ENCODE data around the gene MT1H.

MT1H gene

GRCh38 chr16:56626685-56627084 lies 42.9 kb upstream of the MT1H start:
- H3K4me3 ChIP-seq (ENCODE audit: control insufficient read depth, low read depth, low read length): peak overlapping the region; percentile 77
- TF ChIP-seq, protein P1, sequence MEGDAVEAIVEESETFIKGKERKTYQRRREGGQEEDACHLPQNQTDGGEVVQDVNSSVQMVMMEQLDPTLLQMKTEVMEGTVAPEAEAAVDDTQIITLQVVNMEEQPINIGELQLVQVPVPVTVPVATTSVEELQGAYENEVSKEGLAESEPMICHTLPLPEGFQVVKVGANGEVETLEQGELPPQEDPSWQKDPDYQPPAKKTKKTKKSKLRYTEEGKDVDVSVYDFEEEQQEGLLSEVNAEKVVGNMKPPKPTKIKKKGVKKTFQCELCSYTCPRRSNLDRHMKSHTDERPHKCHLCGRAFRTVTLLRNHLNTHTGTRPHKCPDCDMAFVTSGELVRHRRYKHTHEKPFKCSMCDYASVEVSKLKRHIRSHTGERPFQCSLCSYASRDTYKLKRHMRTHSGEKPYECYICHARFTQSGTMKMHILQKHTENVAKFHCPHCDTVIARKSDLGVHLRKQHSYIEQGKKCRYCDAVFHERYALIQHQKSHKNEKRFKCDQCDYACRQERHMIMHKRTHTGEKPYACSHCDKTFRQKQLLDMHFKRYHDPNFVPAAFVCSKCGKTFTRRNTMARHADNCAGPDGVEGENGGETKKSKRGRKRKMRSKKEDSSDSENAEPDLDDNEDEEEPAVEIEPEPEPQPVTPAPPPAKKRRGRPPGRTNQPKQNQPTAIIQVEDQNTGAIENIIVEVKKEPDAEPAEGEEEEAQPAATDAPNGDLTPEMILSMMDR (conservative IDR thresholded peaks at IDR 0.05; ENCODE audit: control insufficient read depth, insufficient read depth, low read depth, low read length): no peak
- DNase-seq (ENCODE audit: low read depth): no peak

GRCh38 chr16:56628486-56629350 lies 40.9 kb upstream of the MT1H start:
- DNase-seq (ENCODE audit: low read depth): peak; percentile 39
- H3K4me3 ChIP-seq (ENCODE audit: control insufficient read depth, low read depth, low read length): no peak overlapping the region
- TF ChIP-seq, protein P1 (conservative IDR thresholded peaks at IDR 0.05; ENCODE audit: control insufficient read depth, insufficient read depth, low read depth, low read length): no peak

GRCh38 chr16:56629531-56629930 lies 40.1 kb upstream of the MT1H start:
- TF ChIP-seq, protein P1 (conservative IDR thresholded peaks at IDR 0.05; ENCODE audit: control insufficient read depth, insufficient read depth, low read depth, low read length): no peak
- H3K4me3 ChIP-seq (ENCODE audit: control insufficient read depth, low read depth, low read length): no peak overlapping the region
- DNase-seq (ENCODE audit: low read depth): no peak

GRCh38 chr16:56630134-56630533 lies 39.5 kb upstream of the MT1H start:
- TF ChIP-seq, protein P1 (conservative IDR thresholded peaks at IDR 0.05; ENCODE audit: control insufficient read depth, insufficient read depth, low read depth, low read length): no peak
- no peak for DNase-seq (ENCODE audit: low read depth)
- no peak overlapping the region for H3K4me3 ChIP-seq (ENCODE audit: control insufficient read depth, low read depth, low read length)

DNA sequence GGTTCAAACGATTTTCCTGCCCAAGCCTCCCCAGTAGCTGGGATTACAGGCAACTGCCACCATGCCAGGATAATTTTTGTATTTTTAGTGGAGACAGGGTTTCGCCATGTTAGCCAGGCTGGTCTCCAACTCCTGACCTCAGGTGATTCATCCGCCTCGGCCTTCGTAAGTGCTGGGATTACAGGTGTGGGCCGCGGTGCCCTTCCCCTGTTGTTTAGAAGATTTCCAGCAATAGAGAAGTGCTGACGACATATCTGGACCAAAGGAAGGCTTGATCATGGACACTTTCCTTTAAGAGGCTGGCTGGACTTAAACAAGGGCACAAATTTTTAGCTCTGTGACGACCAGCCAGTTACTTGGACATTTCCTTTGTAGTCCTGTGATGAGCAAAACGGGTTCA lies 38.4 kb upstream of the MT1H start:
- no peak overlapping the region for H3K4me3 ChIP-seq (ENCODE audit: control insufficient read depth, low read depth, low read length)
- TF ChIP-seq, protein P1 (conservative IDR thresholded peaks at IDR 0.05; ENCODE audit: control insufficient read depth, insufficient read depth, low read depth, low read length): no peak
- no peak for DNase-seq (ENCODE audit: low read depth)

DNA sequence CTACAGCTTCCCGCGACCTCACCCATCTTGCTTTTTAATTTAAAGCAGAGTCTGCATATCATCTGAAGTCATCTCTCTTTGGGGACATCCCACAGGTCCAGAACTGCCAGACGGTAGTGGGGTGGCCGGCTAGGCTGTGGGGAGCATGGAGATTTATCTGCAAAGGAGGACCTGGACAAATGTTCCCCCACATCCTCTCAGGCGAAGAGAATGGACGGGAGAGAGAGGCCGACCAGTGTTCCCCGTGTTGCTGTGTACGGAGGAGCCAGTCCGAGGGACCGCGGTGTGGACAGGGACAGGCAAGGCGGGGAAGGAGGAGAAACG lies 37.8 kb upstream of the MT1H start:
- peak overlapping the region; percentile 35 for H3K4me3 ChIP-seq (ENCODE audit: control insufficient read depth, low read depth, low read length)
- TF ChIP-seq, protein P1 (conservative IDR thresholded peaks at IDR 0.05; ENCODE audit: control insufficient read depth, insufficient read depth, low read depth, low read length): no peak

More for the DNA sequence above, 37.8 kb upstream of the MT1H start:
- DNase-seq (ENCODE audit: low read depth): no peak

All from fibroblast of mammary gland (primary cell).